Inflammatory macrophage treated with lipopolysaccharide for 4 hours (primary cell): Measurements from ENCODE around the gene FCHO1.
A peak's percentile ranks its signal among the peaks of the same experiment; 100 is the strongest.
"Not testable (repeated sequence)": the region's sequence is repeated elsewhere in the genome, so short reads cannot be mapped to it uniquely, and the experiment has no call there.

Source experiments
- DNase-seq: peaks from one replicate; pipeline ENCODE4 v3.0.0-alpha.2; 2020

Gene FCHO1

DNA sequence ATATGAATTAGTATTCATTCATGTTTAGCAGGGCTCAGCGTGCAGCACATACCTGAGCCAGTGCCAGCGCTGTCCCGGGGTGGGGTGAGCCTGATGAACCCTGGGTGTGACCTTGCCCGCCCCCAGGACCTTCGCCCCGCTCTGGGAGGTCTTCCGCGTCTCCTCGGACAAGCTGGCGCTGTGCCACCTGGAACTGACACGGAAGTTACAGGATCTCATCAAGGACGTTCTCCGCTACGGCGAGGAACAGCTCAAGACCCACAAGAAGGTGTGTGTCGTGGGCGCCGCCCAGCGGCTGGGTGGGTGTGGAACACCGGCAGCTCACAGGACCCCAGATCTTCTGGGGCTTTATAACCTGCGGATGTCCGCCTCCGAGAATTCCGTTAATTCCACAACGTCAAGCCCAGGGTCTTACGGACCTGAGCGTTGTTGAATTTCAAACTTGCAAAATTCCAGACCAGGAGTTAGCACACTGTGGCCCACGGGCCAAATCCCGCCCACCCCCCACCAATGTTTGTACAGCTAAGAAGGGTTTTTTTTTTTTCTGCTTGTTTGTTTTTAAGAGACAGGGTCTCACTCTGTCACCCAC lies 15.4 kb downstream of the FCHO1 start:
- DNase-seq: peak; percentile 82

DNA sequence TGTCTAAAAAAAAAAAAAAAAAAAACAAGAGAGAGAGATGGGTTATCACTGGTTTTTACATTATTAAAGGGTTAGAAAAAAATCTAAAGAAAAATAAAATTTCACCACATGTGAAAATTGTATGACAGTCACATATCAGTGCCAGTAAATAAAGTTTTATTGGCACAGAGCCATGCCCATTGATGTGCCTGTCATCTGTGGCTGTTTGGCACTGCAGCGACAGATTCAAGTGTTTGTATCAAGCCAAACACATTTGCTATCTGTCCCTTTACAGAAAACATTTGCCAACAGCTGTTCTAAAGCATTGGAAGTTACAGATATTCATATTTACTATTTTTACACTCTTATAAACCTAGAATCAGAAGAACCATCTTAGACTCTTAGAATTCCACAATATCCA lies 16.3 kb downstream of the FCHO1 start:
- no peak for DNase-seq

DNA sequence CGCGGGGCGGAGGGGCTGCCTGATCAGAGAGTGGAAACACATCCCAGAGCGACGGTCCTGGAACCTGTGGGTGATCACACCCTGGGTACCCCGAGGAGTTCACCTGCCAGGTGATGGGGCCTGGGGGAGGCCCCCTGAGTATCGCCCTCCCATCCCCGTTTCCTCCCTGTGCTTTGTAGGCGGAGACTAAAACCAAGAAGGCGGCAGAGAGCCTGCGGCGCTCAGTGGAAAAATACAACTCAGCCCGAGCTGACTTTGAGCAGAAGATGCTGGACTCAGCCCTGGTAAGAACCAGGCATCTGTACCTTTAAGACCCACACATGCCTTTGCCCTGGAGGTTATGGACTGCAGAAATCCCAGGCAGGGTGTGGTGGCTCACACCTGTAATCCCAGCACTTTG lies 19.3 kb downstream of the FCHO1 start:
- DNase-seq: no peak

DNA sequence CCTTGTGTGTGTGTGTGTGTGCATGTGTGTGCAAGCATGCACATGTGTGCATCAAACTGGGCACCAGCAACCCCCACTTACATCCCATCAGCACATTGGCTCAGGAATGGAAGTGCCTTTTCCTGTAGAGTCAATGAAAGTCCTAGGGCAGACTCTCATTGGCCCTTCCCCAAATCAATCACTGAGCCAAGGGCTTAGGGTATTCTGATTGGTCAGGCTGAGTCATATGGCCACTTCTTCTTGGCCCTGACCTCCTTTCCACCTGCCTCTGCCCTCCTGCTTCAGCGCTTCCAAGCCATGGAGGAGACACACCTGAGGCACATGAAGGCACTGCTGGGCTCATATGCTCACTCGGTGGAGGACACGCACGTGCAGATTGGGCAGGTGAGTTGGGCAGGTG lies 20.9 kb downstream of the FCHO1 start:
- DNase-seq: peak; percentile 47

DNA sequence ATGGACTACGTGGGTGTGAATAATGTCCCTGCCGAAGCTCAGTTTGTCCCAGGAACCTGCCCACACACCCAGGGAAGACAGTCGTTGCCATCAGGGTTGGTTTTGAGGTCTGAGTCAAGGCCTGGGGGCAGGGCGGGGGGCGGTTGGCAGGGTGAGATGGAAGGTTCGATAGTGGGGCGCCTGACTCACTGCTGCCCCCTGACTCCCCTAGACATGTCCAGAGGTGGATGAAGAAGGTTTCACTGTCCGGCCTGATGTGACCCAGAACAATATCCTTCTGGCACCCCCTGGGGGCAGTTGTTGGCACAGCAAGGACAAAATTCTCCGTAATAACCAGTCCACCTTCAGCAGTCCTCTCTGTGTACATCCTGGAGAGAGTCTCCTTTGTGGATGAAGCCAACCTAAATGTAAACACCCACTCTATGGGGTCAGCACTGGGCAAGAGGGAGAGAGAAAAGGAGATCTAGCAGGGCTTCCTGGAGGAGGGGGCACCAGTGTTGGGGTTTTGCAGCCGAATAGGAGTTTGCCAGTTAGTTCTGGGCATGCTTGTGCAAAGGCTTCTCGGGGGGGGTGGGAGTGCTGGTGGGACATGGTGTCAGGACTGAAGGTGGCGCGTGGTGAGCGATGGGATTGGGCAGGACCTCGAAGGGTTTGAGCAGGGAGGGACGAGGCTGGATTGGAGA lies 24.1 kb downstream of the FCHO1 start:
- DNase-seq: peak; percentile 44

DNA sequence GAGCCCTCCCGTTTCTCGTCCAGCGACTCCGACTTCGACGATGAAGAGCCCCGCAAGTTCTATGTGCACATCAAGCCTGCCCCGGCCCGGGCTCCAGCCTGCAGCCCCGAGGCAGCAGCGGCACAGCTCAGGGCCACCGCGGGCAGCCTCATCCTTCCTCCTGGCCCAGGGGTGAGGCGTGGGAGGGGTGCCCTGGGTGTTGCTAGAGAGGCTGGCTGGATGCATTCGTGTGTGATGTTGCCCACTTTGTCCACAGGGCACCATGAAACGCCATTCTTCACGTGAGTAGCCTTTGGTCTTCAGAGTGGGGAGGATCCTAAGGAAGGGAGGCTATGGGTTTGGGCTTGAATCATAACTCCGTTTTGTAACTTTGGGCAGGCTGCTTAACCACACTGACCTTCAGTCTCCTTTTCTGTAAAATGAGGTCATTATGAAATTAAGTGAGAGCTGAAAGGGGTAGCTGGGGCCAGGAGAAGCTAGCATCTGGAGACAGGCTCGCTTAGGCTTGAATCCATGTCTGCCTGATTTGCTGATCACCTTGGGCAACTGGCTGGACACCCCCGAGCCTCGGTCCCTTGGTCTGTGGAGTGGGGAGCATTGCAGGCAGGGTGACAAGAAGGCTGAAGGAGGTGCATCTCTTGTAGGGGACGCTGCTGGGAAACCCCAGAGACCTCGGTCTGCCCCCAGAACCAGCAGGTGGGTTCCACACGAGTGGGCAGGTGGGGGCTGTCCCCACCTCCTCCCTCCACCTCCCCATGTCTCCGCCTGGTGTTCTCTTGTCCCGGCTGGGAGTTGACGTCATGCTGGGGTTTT lies 24.9 kb downstream of the FCHO1 start:
- DNase-seq: peak; percentile 97

DNA sequence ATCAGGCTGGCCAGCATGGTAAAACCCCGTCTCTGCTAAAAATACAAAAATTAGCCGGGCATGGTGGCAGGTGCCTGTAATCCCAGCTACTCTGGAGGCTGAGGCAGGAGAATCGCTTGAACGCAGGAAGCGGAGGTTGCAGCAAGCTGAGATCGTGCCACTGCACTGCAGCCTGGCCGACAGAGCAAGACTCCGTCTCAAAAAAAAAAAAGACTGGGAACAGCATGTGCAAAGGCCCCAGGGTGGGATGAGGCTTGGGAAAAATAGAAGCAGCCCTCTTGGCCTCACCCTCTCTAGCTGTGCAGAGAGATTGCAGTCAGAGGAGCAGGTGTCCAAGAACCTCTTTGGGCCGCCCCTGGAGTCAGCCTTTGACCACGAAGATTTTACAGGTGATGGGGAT lies 26.6 kb downstream of the FCHO1 start:
- not testable (repeated sequence) for DNase-seq

DNA sequence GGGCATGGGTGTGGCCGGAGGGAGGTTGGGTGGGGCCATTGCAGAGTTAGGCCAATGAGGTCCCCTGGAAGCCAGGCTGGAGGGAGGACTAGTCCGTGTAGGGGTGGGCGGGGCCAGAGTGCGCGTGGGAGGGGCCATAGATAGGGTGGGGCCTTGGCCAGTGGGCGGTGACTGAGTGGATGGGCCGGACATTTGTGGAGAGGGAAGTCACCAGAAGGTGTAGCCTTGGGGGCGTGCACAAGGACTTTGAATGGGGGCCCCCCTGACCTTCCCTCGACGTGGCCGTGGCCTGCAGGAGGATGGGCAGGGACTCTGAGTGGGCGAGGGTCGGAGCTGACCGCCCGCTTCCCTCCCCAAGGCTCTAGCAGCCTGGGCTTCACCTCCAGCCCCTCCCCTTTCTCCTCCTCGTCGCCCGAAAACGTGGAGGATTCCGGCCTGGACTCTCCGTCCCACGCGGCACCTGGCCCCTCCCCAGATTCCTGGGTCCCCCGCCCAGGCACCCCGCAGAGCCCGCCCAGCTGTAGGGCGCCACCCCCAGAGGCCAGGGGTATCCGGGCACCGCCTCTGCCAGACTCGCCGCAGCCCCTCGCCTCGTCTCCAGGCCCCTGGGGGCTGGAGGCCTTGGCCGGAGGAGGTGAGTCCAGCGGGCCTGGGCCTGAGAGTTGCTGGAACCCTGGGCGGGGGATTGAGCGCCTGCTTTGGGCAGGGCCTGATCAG lies 27.1 kb downstream of the FCHO1 start:
- DNase-seq: peak; percentile 90

DNA sequence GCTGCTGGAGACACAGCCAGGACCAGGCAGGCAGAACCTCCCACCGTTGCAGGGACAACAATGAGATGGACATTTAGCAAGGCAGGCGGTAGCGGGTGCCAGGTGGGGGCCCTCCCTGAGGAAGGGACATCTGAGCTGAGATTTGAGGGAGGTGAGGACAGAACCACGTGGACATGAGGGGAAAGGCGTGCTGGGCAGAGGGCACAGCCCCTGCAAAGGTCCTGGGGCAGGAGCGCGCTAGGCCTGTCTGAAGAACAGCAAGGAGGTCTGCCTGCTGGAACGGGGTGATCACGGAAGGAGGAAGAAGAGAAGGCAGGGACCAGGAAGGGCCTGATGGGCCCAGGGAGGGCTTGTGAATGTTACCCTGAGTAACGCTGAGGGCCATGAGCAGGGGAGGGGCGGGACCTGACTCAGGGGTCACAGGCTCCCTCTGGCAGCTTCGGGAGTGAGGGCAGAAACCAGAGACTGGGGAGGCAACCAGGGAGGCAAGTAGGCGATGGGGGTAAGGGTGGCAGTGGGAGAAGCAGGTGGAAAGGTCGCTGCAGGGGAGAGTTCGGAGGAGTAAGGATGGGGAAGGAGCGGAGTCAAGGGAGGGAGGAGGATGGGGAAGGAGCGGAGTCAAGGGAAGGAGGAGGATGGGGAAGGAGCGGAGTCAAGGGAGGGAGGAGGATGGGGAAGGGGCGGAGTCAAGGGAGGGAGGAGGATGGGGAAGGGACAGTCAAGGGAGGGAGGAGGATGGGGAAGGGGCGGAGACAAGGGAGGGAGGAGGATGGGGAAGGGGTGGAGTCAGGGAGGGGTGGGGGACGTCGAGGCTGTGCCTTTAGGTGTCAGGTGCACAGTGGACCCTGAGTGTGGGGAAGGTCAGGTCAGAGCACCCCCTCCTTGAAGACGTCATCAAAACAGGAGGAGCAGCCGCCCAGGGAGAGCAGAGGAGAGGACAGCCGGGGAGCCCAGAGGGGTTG lies 28.0 kb downstream of the FCHO1 start:
- DNase-seq: peak; percentile 85

DNA sequence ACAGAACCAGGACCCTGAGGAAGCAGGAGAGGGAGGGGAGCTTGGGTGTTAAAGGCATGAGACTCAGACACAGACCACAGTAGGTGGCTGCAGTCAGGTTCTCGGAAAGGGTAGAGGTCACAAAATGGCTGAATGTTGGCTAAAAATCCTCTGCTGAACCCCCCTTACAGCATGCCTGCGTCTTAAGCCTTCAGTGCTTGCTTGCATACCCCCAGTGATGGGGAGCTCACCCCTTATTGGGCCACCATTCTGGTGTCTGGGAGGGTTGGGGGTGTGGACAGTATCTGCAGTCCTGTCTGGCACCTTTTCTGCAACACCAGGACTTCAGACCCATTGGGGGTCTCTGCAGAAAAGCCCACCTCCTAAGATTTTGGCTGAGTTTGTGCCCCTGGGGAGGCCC lies 29.5 kb downstream of the FCHO1 start:
- no peak for DNase-seq

DNA sequence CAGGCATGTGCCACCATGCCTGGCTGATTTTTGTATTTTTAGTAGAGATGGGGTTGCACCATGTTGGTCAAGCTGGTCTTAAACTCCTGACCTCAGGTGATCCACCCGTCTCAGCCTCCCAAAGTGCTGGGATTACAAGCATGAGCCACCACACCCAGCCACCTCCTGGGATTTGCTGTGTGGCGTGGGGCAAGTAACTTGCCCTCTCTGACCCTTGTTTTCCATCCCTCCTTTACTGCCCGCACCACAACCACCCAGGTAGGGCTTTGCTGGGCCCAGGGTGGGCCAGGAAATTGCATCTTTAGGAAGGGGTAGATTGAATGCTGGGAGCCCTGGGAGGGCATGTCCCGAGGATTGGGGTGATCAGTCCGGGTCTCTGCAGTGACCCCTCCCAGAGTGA lies 32.4 kb downstream of the FCHO1 start:
- not testable (repeated sequence) for DNase-seq

DNA sequence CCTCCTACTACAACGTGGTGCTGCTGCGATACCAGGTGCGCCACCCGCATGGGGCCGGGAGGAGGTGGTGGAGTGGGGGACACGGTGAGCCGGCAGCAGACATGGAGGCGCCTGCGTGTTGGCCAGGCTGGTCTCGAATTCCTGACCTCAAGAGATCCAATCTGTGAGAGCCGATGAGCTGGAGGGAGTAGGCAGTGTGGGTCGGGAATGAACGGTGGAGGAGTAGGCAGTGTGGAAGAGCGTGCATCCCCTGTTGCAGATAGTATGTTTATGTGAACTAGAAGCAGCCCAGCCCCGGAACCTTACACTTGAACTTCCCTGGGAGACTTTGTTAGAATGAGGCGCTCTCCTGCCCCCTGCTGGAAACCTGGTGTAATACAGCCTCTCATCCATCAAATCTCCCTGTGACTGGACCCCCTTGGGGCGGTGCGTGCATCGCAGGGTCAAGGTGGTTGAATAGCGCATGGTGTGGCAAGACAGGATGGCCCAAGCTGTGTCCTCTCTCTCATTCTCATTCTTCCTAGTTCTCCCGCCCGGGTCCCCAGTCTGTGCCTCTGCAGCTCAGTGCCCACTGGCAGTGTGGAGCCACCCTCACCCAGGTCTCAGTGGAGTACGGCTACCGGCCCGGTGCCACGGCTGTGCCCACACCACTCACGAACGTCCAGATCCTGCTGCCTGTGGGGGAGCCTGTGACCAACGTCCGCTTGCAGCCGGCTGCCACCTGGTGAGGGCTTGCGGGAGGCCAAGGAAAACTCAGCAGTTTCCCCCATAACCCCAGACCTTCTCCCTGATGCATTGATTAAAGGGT lies 33.1 kb downstream of the FCHO1 start:
- DNase-seq: peak; percentile 68

DNA sequence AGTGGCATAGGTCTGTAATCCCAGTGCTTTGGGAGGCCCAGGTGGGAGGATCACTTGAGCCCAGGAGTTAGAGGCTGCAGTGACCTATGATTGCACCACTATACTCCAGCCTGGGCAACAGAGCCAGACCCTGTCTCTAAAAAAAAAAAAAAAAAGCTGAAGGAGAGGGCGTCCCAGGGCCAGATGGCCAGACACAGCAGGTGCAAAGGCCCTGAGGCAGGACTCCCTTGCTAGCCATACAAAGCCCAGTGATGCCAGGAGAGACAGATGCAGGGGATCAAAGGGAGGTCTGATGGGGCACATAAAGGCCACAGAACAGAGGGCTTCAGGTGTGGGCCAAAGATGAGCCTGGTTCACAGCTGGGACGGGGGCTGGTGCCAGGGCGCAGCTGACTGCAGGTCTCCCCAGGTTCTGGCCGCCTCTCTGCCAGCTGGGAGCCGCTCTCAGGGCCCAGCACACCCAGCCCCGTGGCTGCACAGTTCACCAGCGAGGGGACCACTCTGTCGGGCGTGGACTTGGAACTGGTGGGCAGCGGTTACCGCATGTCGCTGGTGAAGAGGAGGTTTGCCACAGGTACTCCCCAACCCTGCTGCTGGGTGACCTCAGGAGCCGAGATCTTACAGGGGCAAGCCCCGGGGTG lies 36.1 kb downstream of the FCHO1 start:
- no peak for DNase-seq

DNA sequence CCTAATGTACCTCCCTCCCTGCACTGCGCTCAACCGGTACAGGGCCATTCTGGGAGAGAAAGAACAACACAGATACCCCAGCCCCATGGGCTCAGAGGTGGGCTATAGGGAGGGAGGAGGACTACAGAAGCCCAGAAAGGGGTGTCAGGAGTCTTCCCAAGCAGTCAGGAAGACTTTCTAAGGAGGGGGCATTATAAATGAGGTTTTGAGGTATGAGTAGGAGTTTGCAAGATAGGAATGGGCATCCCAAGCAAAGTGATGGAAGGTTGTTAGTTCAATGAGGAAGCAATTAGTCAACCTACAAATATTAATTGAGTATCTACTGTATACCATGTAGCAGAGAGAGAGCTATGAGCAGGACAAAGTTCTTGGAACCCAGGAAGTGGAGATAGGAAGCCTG lies 37.4 kb downstream of the FCHO1 start:
- DNase-seq: no peak

DNA sequence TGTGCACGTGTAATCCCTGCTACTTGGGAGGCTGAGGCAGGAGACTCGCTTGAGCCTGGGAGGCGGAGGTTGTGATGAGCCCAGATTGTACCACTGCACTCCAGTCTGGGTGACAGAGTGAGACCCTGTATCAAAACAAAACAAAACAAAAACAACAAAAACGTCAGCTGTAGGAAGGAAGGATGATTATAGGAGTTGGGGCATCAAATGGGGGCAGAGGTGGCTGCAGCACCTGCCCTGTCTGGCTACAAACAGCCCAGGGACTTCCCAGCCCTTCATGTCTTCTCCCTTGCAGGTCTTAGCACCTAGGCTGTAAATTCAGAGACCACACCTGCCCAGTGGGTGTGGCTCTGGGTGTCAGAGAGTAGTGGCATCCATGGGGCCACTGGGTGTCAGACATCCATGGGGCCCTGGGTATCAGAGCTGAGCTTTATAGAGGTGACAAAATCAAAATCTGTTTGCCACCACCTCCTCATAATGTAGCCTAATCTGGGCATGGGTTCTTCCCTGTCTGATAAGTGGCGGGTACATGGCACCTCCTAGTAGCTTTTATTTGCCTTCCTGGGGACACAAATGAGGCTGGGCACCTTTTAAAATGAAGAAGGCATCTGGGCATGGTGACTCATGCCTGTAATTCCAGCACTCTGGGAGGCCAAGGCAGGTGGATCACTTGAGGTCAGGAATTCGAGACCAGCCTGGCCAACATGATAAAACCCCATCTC lies 38.9 kb downstream of the FCHO1 start:
- no peak for DNase-seq

DNA sequence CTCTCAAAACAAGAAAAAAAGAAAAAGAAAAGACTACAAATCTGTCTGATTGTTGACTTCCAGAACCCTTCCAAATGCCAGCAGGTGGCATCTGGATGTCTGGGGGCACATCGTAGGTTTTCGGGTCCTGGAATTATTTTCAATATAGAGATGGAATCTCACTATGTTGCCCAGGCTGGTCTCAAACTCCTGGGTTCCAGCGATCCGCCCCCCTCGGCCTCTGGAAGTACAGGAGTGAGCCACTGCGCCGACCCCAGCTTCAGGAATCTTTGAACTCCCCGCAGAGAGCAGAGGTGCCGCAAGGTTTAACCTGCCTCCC lies 43.1 kb downstream of the FCHO1 start:
- no peak for DNase-seq

DNA sequence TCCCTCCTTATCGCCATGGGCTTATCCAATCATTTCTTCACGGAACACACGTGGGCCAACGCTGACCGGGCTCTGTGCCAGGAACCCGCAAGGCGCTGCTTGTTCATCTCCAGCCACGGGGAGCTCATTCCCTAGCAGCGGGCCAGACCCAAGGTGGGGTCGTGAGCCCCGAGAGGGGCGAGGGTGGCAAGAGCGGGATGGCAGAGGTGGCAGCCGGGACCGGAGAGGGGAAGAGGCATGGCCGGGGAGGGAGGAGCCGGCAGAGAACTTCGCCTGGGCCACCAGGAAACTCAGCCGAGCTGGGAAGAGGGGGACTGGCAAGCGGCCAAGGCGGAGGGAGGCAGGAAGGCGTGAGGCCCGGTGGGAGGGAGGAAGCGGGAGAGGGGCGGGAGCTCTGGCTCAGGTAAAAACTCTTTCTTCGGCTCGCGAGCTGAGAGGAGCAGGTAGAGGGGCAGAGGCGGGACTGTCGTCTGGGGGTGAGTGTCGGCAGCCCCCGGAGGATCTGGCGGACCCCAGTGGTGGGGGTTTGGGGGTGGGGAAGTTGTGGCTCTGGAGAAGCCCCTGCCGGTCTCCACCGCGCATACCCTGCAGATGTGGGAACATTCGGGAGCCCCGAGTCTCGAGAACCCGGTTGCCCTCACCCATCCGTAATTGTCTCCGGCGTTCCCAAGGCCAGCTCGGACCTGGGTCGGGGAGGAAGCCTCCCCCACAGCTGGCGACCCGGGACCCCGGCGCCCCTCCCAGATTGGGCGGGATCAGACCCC lies 43.6 kb downstream of the FCHO1 start, which contains the start of gene B3GNT3:
Gene B3GNT3, plus strand, starts transcription at position 408 of the 764 bp plus-strand sequence. CDS start 12,670 bp downstream, outside the sequence.
- DNase-seq: peak; percentile 26

DNA sequence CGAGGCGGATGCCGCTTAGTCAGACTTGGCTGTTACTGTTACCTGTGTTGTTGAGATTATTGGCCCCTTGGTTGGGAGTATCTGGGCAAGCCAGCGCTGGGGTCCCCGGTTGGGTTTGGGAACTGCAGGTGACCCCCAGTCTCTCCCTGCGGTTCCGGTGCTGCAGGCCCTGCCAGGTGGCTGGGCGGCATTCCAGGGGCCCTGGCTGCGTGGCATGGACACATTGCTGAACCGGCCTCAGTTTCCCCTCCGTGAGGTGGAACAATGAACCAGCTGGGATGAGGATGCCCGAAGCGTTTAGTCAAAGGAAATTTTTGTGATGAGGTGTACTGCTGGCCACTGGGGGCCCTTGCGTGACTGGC lies 44.2 kb downstream of the FCHO1 start:
- no peak for DNase-seq
